Measurements from ENCODE around the gene AURKB.
"Not testable (repeated sequence)": the region's sequence is repeated elsewhere in the genome, so short reads cannot be mapped to it uniquely, and the experiment has no call there.

The AURKB gene

DNA sequence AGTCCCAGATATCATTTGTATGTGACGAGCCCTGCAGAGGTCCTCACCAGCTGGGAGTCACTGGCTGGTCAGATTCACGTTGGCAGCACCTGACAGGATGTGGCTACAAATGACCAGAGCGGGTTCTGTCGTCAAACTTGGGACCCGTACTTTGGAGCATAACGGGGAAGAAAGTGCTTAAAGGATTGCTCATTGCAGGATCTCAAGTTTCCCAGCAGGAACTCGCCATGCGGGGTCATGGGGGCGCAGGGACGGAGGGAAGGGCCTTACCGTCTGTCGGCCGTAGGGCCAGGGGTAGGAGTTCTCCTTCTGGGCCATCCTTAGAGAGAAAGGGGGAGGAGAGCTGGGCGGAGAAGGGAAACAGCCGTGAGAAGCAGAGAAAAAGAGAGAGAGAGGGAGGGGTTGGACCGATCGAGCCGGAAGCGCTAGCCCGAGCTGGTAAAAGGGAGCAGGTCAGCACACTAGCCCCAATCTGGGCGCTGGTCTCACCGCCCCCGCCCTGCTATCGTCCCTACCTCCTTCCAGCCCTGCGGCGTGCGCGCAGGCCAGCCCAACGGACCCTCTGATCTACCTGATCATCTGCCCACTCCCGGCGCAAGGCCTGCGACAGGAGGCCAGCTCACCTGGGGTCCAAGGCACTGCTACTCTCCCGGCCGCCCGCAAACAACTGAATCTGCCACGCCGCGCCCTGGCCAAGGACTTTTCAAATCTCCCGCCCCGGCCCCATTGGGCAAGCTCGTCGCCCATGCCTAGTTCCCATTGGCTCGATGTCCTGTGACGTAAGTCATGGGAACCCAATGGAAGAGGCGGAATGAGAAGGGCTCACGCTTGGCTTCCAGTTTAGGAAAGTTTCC, at the start of gene AURKB:
TSS of gene AURKB (minus strand) at position 669 of the 854 bp plus-strand sequence. CDS start at position 318, 351 bp downstream.
- peak; percentile 97 for DNase-seq

DNA sequence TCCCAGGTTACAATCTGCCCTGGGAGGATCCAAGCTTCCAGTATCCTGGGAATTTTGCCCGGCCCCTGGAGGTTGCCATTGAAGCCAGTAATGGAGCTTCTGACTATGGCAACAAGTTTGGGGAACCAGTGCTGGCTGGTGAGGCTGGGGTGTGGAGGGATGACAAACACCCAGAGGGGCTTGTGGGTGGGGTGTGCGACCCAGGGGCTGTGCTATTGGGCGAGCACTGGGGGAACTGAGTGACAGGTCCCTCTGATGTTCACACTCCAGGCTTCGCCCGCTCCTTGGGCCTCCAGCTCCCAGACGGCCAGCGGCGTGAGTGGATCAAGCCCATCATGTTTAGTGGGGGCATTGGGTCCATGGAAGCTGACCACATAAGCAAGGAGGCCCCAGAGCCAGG, 47.4 kb upstream of the AURKB start:
- no peak for DNase-seq

DNA sequence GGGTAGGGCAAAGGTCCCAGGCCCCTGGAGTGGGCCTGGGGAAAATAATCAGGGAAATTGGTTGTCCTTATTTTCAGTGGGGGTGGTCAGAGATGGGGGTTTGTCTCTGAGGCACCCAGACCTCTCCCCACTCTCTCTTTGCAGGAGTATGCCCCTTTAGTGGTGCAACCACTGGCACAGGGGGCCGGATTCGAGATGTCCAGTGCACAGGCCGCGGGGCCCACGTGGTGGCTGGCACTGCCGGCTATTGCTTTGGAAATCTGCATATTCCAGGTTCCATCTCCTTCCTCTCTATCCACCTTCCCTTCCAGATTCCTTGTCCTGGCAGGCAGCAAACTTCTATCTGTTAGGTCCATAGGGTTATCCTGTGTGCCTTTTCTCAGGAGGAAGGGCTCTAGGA, 46.3 kb upstream of the AURKB start:
- DNase-seq, result no peak

DNA sequence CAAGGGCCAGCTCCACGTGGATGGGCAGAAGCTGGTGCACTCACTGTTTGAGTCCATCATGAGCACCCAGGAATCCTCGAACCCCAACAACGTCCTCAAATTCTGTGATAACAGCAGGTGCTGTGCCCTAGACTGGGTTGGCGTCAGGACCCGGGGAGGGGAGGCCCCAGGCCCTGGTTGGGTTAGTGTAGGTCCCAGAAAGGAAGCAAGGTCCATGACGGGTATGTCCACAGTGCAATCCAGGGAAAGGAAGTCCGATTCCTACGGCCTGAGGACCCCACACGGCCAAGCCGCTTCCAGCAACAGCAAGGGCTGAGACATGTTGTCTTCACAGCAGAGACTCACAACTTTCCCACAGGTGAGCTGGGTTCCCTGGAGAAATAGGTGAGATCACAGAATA, 45.9 kb upstream of the AURKB start:
- no peak for DNase-seq

DNA sequence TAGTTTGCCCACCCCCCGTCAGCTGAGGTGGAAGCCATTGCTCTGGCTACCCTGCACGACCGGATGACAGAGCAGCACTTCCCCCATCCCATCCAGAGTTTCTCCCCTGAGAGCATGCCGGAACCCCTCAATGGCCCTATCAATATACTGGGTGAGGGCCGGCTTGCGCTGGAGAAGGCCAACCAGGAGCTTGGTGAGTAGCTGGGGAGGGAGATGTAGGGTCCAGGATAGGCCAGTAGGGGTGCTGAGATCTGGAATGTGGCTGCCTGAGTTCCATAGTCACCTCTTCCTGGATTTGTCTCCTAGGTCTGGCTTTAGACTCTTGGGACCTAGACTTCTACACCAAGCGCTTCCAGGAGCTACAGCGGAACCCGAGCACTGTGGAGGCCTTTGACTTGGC, 45.1 kb upstream of the AURKB start:
- no peak for DNase-seq

DNA sequence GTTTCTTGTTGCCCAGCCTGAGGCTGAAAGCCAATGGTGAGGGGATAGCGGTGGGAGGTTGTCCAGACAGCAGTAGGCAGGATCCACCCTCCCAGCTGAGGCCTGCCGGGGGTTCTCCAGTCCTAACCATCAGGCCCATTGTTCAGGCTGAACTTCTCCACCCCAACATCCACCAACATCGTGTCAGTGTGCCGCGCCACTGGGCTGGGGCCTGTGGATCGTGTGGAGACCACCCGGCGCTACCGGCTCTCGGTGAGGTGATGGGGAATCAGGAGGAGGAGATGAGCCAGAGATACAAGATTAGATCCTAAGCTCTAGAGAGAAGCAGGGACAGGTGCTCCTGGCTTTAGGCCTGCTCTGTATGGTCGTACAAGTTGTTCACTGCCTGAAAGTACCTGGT, 44.5 kb upstream of the AURKB start:
- DNase-seq, result no peak

DNA sequence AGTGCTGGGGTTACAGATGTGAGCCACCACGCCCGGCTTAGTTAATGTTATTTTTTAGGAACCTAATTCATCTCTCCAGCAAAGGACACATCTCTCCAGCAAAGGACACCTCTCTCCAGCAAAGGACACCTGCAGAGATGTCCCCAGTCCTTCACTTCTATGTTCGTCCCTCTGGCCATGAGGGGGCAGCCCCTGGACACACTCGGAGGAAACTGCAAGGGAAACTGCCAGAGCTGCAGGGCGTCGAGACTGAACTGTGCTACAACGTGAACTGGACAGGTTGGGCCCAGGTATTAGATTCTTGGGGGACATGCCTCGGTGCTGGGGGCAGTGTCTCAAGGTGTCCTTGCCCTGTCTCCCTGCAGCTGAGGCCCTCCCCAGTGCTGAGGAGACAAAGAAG, 43.4 kb upstream of the AURKB start:
- DNase-seq, result no peak

DNA sequence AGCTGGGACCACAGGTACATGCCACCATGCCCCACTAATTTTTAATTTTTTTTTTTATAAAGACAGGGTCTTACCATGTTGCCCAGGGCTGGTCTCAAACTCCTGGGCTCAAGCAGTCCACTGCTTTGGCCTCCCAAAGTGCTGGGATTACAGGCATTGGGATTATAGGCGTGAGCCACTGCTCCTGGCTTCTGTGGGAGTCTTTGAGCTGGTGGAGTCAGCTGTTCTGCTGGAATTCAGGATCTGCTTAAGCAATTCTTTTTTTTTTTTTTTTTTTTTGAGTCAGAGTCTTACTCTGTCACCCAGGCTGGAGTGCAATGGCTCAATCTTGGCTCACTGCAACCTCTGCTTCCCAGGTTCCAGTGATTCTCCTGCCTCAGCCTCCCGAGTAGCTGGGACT, 41.0 kb upstream of the AURKB start:
- not testable (repeated sequence) for DNase-seq

DNA sequence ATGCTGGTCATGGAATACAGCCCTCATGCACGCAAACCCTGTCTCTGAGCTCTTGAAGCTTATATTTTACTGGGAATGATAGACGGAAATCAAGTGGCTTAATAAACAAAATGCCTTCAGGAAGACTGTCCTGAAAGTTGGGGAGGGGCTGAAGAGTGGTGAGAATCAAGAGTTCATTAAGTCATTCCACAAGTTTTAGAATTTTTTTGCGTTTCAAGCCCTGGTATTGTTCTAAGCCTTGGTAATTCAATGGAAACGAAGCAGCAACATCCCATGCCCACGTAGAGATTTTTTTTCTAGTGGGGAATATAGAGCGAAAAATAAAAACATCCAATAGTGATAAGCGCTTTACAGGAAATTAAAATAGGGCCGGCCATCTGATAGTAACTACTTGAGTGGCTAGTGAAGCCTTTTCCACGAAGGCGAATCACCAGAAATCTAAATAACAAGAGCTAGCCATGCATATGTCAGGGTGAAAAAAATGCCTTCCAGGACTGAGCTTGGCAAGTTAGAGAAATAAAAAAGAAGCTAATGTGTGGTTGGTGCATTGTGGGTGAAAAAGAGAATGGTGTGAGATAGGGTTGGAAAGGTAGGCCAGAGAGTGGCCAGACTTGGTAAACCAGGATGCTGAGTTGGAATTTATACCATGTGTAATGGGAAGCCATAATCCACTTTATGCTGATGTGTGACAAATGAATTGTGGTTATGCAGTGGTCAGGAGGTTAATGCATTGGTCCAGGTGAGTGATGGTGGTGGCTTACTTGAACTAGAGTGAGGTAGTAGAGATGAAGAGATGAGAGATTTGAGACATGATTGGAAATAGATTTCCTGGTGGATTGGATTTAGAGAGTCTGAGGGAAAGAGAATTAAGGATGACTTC, 39.5 kb upstream of the AURKB start:
- peak; percentile 7 for DNase-seq

DNA sequence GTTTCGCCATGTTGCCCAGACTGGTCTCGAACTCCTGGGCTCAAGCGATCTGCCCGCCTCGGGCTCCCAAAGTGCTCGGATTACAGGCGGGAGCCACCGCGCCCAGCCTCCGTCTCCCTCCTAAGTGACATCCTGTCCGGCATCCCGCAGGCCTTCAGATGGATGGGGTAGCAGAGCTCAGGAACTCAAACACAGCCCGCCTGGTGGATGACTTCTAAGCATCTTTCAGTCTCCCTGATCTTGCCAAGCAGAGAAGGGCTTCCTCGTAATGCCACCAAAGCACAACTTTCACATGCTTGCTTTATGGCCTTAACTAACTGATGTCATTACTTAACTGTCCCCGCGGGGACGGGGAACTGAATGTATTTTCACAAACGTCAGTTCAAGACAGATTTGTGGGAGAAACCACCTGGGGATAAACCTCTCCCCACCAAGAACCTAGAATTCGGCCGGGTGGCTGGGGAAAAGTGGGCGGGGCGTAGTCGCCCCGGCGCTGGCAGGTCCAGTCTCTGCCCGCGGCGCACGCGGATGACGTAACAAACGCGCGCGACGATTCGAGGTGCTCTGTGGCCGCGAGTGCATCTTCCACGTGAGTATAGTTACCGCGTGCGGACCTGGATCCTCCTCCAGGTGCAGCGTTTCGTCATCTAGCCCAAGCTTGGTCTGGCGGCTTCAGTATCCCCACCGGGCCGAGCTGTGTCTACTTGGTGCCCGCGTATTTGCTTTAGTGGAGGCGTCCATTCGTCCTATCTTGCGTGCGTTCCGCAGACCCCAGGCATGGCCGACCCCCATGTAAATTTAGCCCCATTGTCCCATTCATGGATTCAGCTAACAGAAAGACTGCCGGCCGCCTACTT, 38.6 kb upstream of the AURKB start, which contains the start of gene PFAS:
TSS of gene PFAS (plus strand) at position 539 of the 857 bp plus-strand sequence. CDS start 4,649 bp downstream, outside the sequence.
- DNase-seq, result peak; percentile 97

DNA sequence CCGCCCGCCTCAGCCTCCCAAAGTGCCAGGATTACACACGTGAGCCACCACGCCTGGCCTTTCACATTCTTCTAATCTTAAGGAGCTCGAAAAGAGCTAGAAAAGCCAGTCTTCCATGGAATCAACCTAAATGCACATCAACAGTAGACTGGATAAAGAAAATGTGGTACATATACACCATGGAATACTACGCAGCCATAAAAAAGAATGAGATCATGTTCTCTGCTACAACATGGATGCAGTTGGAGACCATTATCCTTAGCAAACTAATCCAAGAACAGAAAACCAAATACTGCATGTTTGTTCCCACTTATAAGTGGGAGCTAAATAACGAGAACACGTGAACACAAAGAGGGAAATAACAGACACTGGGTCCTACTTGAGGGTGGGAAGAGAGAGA, 34.4 kb upstream of the AURKB start:
- no peak for DNase-seq

DNA sequence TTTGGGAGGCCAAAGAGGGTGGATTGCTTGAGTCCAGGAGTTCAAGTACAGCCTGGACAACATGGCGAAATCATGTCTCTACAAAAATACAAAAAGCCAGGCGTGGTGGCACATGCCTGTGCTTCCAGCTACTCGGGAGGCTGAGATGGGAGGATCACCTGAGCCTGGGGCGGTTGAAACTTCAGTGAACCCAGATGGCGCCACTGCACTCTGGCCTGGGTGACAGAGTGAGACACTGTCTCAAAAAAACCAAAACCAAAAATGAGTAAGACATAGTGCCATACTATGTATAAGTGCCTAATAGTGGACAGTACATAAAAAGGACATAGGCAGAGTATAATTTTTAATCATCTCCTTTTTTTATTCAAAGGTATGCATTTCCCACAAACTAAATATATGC, 33.5 kb upstream of the AURKB start:
- DNase-seq, result peak; percentile 15

DNA sequence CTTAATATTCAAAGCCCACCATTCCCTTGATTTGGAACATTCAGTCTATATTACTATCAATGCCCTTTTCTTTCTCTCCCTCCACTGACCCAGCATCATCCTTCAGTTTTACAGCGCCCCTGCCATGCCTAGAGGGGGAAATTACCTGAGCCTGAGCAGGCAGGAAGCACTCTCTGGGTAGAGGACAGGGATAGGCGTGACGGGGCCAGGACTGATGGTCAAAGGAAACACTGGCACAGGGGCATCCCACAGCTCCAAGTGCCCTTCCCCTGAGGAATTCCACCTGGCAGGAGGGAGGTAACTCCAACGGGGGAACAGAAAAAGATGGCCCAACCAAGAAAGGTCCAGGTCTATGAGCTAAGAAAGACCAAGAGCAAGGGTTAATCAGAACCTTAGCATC, 27.5 kb upstream of the AURKB start:
- DNase-seq, result no peak

DNA sequence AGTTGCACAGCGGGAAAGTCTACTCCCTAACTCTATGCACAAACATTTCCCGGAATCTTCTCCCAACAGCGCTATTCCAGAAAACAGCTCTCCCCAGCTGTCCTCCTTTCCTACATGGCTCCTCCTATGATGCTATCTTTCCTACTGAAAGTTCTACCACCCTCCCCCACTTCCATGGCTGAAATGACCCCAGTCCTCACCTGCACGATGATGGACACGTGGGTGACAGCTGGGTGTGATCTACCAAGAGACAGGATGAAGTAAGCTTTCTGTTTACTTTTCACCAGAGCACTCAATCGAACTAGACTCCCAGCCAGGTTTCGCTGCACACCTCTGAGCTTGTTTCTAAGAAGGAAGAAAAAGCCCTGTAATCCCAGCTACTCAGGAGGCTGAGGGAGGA, 26.8 kb upstream of the AURKB start:
- DNase-seq, result no peak

DNA sequence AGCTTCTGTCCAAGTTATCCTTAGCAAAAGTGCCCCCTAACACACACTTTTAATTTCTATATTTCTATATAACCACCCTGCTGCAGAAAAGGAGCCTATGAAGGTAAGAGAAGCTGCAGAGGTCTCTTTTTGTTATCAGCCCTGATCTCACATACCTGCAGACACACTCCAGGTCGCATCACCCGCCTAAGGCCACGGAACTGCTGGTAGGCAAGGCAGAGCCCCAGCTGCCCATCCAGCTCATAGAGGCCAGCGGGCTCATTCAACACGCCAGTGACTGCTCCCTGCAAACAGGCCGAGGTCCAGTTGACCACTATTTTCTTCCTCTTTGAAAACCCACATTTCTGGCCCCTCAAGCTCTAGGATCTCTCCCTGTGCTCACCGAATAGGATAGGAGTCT, 25.3 kb upstream of the AURKB start:
- DNase-seq, result no peak

DNA sequence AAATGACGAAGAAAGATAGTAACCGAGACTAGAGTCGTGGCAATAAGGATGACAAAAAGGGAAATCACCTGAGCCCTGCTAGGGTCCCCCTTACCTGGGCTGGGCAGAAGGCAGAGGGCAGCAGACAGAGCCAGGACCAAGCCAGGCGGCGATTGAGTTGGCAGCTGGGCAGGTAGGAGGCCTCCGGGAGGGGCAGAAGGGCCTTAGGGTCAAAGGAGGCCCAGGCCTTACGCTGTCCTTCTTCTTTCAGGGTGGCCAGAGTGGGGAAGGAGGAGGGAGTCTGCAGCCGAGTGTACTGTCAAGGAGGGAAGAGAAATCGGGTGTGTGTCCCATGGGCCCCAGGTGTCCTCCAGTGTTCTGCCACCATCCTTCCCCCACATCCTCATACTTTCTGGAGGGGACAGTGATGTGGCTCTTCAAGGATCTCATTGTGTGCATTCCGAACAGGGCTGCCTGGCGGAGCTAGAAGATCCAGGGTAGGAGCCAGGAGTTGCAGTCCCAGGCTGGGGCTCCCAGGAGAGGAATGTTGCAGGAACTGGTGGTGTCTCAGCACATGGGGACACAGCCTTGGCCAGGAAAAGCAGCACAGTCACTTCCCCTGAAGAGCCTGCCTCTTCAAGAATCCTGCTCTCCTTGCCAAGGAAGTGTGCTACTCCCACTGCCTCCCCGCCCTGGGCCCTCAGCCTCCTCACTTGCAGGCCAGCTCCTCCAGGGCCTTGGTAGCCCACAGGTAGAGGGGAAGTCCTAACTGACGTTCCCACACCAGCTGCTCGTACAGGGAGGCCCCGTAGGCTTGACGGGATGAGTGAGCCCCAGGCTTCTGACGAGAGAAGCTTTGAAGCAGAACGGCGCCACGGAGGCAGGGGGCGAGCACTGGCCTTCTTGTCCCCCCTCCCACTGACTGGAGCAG, 24.2 kb upstream of the AURKB start:
- no peak for DNase-seq

DNA sequence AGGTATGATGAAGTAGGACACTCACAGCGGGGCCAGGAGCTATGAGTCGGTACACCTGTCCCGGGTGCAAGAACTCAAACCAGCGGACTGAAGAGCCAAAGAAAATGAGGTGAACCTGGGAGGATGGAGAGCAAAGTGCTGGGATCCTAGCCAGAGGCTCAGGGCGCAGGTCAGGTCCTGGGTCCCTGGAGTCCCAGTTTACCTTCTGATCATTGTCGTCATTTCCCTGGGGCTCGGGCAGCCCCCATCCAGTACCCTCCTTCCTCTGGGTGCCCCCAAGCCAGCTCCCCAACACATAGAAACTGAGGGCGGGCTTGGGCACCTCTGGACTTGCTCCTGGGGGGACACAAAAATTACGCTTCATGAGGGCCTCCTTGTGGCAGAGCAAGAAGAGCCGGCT, 21.3 kb upstream of the AURKB start:
- DNase-seq, result no peak

DNA sequence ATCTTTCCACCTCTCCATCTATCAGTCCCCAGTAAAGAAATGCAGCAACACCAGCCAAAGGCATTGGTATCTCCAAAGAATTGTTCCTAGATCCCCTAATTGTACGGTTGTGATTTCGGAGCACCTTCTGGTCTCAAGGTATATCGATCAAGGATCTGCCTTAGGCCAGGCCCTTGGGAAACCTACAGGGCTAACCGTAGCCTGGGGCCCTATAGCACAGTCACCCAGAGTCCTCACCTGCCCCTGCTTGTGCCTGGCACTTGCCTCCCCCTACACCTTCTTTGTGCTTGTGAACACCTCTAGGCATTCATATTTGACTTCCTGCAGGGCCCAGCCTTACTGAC, 16.8 kb upstream of the AURKB start:
- no peak for DNase-seq

DNA sequence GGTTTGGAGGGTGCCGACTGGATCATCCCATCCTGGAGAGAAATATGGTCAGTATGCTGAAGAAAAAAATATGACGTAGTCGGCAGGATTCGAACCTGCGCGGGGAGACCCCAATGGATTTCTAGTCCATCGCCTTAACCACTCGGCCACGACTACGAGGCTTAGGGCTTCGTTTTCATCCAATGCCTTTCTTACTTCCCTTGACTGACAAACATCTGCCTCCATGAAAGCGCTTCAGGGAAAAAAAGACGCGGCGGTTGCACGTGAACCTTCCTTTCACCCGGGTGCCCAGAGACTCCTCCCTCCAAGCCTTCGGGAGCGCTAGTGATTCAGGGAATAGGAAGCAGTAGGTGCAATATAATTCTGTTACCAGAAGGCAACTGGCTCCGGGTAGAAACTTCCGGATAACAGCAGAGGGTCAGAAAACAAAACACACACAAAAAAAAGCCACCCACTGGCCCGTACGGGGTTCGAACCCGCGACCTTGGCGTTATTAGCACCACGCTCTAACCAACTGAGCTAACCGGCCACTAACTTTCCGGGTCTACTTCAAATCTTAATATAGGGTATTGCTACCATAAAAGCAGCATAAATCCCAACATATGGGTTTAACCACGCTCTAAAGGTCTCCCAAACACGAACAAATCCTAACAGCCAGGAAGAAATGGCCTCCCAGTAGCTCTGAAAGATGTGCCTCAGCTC, 16.3 kb upstream of the AURKB start:
- DNase-seq, result peak; percentile 84

DNA sequence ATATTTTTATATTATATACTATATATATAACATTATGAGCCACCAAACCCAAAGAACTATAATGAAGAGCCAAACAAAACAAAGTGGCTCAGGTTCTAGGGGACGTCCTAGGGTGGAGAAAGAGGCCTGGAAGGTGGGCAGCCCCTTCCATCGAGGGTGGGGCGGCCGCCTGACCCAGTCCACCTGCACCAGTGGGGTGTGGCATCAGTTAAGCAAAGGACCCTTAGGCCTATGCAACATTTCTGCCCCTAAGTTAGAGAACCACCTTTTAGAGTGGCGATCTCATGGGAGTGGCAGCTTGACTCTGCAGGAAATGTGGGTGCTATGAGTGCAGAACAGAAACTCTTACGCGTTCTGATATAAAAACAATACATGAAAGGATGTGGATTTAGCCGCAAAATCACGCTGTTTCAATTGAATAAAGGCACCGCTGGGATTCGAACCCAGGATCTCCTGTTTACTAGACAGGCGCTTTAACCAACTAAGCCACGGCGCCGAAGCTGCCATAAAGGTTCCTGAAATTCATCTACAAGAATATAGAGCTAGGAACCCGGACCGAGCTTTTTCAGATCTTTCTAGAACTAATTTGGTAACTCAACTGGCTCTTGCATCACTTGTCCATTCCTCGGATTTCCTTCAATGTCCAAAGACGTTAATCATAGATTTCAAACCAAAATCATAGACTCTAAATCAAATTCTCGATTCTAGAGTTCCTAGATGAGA, 15.6 kb upstream of the AURKB start:
- DNase-seq, result peak; percentile 92

Measured in activated CD4-positive, alpha-beta T cell treated with anti-CD3 and anti-CD28 coated beads, Interleukin-2, amount 50 U/mL, for 16 hours (primary cell).